Right lobe of liver (tissue), 6 donors: Measurements from ENCODE around the gene TNFRSF8. TPM values are rescaled to one million over a fixed set of nuclear protein-coding genes. Genes with fewer than 3 reads are reported as not detected.

Source experiments
- ATAC-seq, 4 donors: fragments of 200-7000 bp; cut with Tn5 transposase; one replicate each; pipeline ENCODE4 v1.9.1; 2020; ENCODE audit warnings: mild to moderate bottlenecking in 4 of 4, moderate library complexity in 4 of 4
- DNase-seq, 3 donors: peaks; one replicate each; pipeline ENCODE4 v3.0.0-alpha.2; 2020
- H3K27ac ChIP-seq, 3 donors: fragments of 200-600 bp; one replicate each; pipeline ENCODE4 v1.8.0; 2022
- H3K27me3 ChIP-seq, 2 donors: fragments of 200-600 bp; one replicate each; pipeline ENCODE4 v1.8.0; 2022
- H3K36me3 ChIP-seq, 4 donors: fragments of 200-600 bp; sonication (generic) in 1 of 4; one replicate each; pipeline versions ENCODE4 v1.5.1 to v1.8.0; 2017 to 2022; ENCODE audit warnings: control low read depth in 1 of 4
- H3K4me1 ChIP-seq, 4 donors: fragments of 200-600 bp; sonication (generic) in 1 of 4; one replicate each; pipeline versions ENCODE4 v1.5.1 to v1.8.0; 2017 to 2022; ENCODE audit warnings: control low read depth in 1 of 4
- H3K4me3 ChIP-seq, 3 donors: fragments of 200-600 bp; one replicate each; pipeline ENCODE4 v1.8.0; 2022
- H3K9me3 ChIP-seq, 4 donors: fragments of 200-600 bp; sonication (generic) in 1 of 4; one replicate each; pipeline versions ENCODE4 v1.5.1 to v1.8.0; 2017 to 2022; ENCODE audit warnings: control low read depth in 1 of 4
- CTCF ChIP-seq, 4 donors: fragments of 200-600 bp in 3 of 4; fragments of 450-650 bp in 1 of 4; IDR thresholded peaks; one replicate each; pipeline versions ENCODE4 v1.5.1 to v1.8.0; 2016 to 2022; ENCODE audit warnings: antibody characterized with exemption in 4 of 4, mild to moderate bottlenecking in 2 of 4
- POLR2A ChIP-seq: fragments of 450-650 bp; IDR thresholded peaks from one replicate; pipeline ENCODE4 v1.6.1; 2017; ENCODE audit warnings: antibody characterized with exemption, mild to moderate bottlenecking
- WGBS: methylation state at CpG from one replicate; pipeline ENCODE4 v1.1.6; 2018; ENCODE audit warnings: low coverage, low lambda C conversion rate; ENCODE audit not compliant: insufficient coverage; ENCODE audit errors: missing lambda C conversion rate; 5-methylcytosine and 5-hydroxymethylcytosine counted together
- intact Hi-C, 2 donors: fragments of 100-400 bp; cut with DNase I; formaldehyde crosslinking; loops; one replicate each; pipeline versions ENCODE4 v1.11.2 to v1.14.1; 2022
- total RNA-seq, 6 experiments: library from RNA; depleted of rRNA in 2 of 6; stranded (reverse); fragments of >200 nt in 2 of 6; fragmentation: NEBNext Ultra II Directional in 3 of 6; extraction: Animal tissue kit (Norgen Biotek cat#: 25700) in 3 of 6; gene quantifications; one replicate each; pipeline versions ENCODE4 v1.1.0 to v1.2.4, GENCODE V29; 2016 to 2023
- donor health status: DM: no; HTN: yes; CAD: no.
- donor health status: DM: no; HTN: no; CAD: no.
- donor health status: DM: no; HTN: no; CAD: no.
- donor health status: DM: no; HTN: yes; CAD: no.
- donor health status: DM: no; HTN: yes; CAD: no.

TNFRSF8 gene
- total RNA-seq, 6 experiments from 2014 or later = 0.12 to 0.29 (median 0.19) TPM; not detected in 1

- H3K27ac ChIP-seq = no peak overlapping the region
- no peak for DNase-seq
- intact Hi-C loops = no loop called here
- no peak for TF ChIP-seq CTCF (IDR thresholded peaks at IDR 0.05)
- TF ChIP-seq POLR2A = no peak
- H3K4me3 ChIP-seq = no peak overlapping the region
- H3K36me3 ChIP-seq = no peaks in the 10 kb centered on the region
- no peaks in the 10 kb centered on the region for H3K27me3 ChIP-seq
- H3K4me1 ChIP-seq = no peaks in the 10 kb centered on the region
- ATAC-seq = no peak
- no peaks in the 10 kb centered on the region for H3K9me3 ChIP-seq
- 55% methylated on average over 9 of the region's 9 CpGs for WGBS
Observed at GRCh38 chr1:12114916-12115315, 51.8 kb downstream of the TNFRSF8 start.

- 52% methylated on average over 11 of the region's 12 CpGs for WGBS
- Histone ChIP-seq H3K4me3 (no peak overlapping the region), H3K27me3 (no peaks in the 10 kb centered on the region), H3K27ac (no peak overlapping the region), H3K9me3 (no peaks in the 10 kb centered on the region), H3K4me1 (peaks cover 0 to 7% (median 2%) of the 10 kb centered on the region in 4 donors), H3K36me3 (no peaks in the 10 kb centered on the region)
- no peak for TF ChIP-seq CTCF (IDR thresholded peaks at IDR 0.05)
- no peak for TF ChIP-seq POLR2A
- ATAC-seq (no peak), DNase-seq (peak in 1 of 3 donors; percentile 28)
- intact Hi-C loops = loop anchor here in 1 of 2 donors (5.0 kb wide), 1 partner anchor 86 kb away; no protein-coding TSS in a partner anchor
Observed at GRCh38 chr1:12121212-12122003, 58.3 kb downstream of the TNFRSF8 start.

- no peak for TF ChIP-seq CTCF (IDR thresholded peaks at IDR 0.05)
- no peak for TF ChIP-seq POLR2A
- H3K27me3 ChIP-seq = no peaks in the 10 kb centered on the region
- DNase-seq (peak in 2 of 3 donors; percentile 41 to 51), ATAC-seq (no peak)
- H3K36me3 ChIP-seq = no peaks in the 10 kb centered on the region
- no peaks in the 10 kb centered on the region for H3K9me3 ChIP-seq
- H3K4me3 ChIP-seq = no peak overlapping the region
- H3K4me1 ChIP-seq = peaks cover 0 to 7% (median 2%) of the 10 kb centered on the region in 4 donors
- no peak overlapping the region for H3K27ac ChIP-seq
- intact Hi-C loops = loop anchor here in 1 of 2 donors (5.0 kb wide), 1 partner anchor 84 kb away; no protein-coding TSS in a partner anchor
- WGBS = 20% methylated on average over 2 of the region's 8 CpGs
Observed at GRCh38 chr1:12123172-12123571, 60.1 kb downstream of the TNFRSF8 start.

- 35% methylated on average over 19 of the region's 19 CpGs for WGBS
- H3K4me1 ChIP-seq = peaks cover 0 to 9% (median 3%) of the 10 kb centered on the region in 4 donors
Observed at GRCh38 chr1:12124693-12125421, 61.8 kb downstream of the TNFRSF8 start.

More at GRCh38 chr1:12124693-12125421, 61.8 kb downstream of the TNFRSF8 start:
- TF ChIP-seq POLR2A = no peak
- peak; percentile 92 to 97 (median 95) for TF ChIP-seq CTCF (IDR thresholded peaks at IDR 0.05)
- Histone ChIP-seq H3K4me3 (no peak overlapping the region), H3K9me3 (no peaks in the 10 kb centered on the region), H3K36me3 (no peaks in the 10 kb centered on the region), H3K27ac (no peak overlapping the region), H3K27me3 (no peaks in the 10 kb centered on the region)
- peak; percentile 78 to 84 (median 83) for DNase-seq
- peak; percentile 82 to 92 (median 87) for ATAC-seq
- intact Hi-C loops = loop anchor here (2.0 to 5.0 kb wide), 2 partner anchors 82 to 84 kb away; no protein-coding TSS in a partner anchor
